Kidney epithelial cell (primary cell): ENCODE results near the gene MFN2. TPM values are rescaled to one million over a fixed set of nuclear protein-coding genes. Genes with fewer than 3 reads are reported as not detected.

Source experiments
- DNase-seq: peaks from one replicate; pipeline ENCODE4 v3.0.0-alpha.2; 2010; ENCODE audit warnings: low read depth
- H3K27me3 ChIP-seq: 2 replicates; pipeline ENCODE4 v1.6.0; 2011; ENCODE audit warnings: low read length; ENCODE audit not compliant: control insufficient read depth, insufficient read depth
- H3K36me3 ChIP-seq: 2 replicates; pipeline ENCODE4 v1.5.1; 2011; ENCODE audit warnings: low read length; ENCODE audit not compliant: control insufficient read depth, insufficient read depth
- H3K4me3 ChIP-seq: 2 replicates; pipeline ENCODE4 v1.5.1; 2011; ENCODE audit warnings: low read depth, mild to moderate bottlenecking, control low read depth, low read length
- CTCF ChIP-seq: IDR thresholded peaks from 2 replicates; pipeline ENCODE4 v1.5.1; 2011; ENCODE audit warnings: mild to moderate bottlenecking, moderate library complexity, low read length, control low read depth, inconsistent platforms; ENCODE audit not compliant: insufficient read depth, poor library complexity, severe bottlenecking
- total RNA-seq: library from RNA; depleted of rRNA; stranded (reverse); fragments of >200 nt; gene quantifications from 2 replicates; pipeline ENCODE4 v1.2.3, GENCODE V29; 2015

The MFN2 gene
- total RNA-seq, 1 donor from 2014 or later, result 78.2 TPM

GRCh38 chr1:12016182-12016581 lies 35.9 kb downstream of the MFN2 start:
- no peak overlapping the region for H3K4me3 ChIP-seq
- peaks cover 3% of the 10 kb centered on the region for H3K36me3 ChIP-seq
- no peak for TF ChIP-seq CTCF
- DNase-seq, result no peak
- H3K27me3 ChIP-seq, result no peaks in the 10 kb centered on the region

GRCh38 chr1:12019858-12020509 lies 39.7 kb downstream of the MFN2 start:
- H3K27me3 ChIP-seq, result no peaks in the 10 kb centered on the region
- no peak for TF ChIP-seq CTCF
- peak overlapping the region; percentile 66 for H3K4me3 ChIP-seq
- DNase-seq, result no peak
- H3K36me3 ChIP-seq, result peaks cover 3% of the 10 kb centered on the region

GRCh38 chr1:12021616-12022015 lies 41.4 kb downstream of the MFN2 start:
- H3K36me3 ChIP-seq, result peaks cover 4% of the 10 kb centered on the region
- H3K4me3 ChIP-seq, result no peak overlapping the region
- no peaks in the 10 kb centered on the region for H3K27me3 ChIP-seq
- DNase-seq, result no peak
- TF ChIP-seq CTCF, result no peak

- H3K36me3 ChIP-seq, result peaks cover 4% of the 10 kb centered on the region
- H3K27me3 ChIP-seq, result no peaks in the 10 kb centered on the region
- no peak for DNase-seq
- no peak for TF ChIP-seq CTCF
- H3K4me3 ChIP-seq, result no peak overlapping the region
Measured at GRCh38 chr1:12022036-12022435, 41.8 kb downstream of the MFN2 start.

GRCh38 chr1:12026586-12026985 lies 46.3 kb downstream of the MFN2 start:
- TF ChIP-seq CTCF, result no peak
- Histone ChIP-seq H3K4me3 (no peak overlapping the region), H3K36me3 (peaks cover 5% of the 10 kb centered on the region), H3K27me3 (no peaks in the 10 kb centered on the region)
- no peak for DNase-seq

GRCh38 chr1:12028248-12028647 lies 48.0 kb downstream of the MFN2 start:
- H3K27me3 ChIP-seq, result no peaks in the 10 kb centered on the region
- DNase-seq, result no peak
- no peak overlapping the region for H3K4me3 ChIP-seq
- peaks cover 4% of the 10 kb centered on the region for H3K36me3 ChIP-seq
- TF ChIP-seq CTCF, result no peak
